ENCODE data around the gene TTLL5.

The TTLL5 gene

GRCh38 chr14:75825147-75825592 is 164.1 kb downstream of the TTLL5 start:
- no peak for DNase-seq
- no peak overlapping the region for H3K4me3 ChIP-seq (ENCODE audit: low read depth, low read length)
- H3K36me3 ChIP-seq (replicated peaks), result no peaks in the 10 kb centered on the region
- H3K27me3 ChIP-seq (replicated peaks), result no peaks in the 10 kb centered on the region
- in situ Hi-C loops (cut with HindIII; ENCODE audit: low pct_ligation_motif_present, low sequenced_read_pairs), result no loop called here
- TF ChIP-seq CTCF (IDR thresholded peaks at IDR 0.05; ENCODE audit: low read depth, low read length, missing control alignments), result no peak
- no peak overlapping the region for H3K27ac ChIP-seq

GRCh38 chr14:75826599-75826998 is 165.6 kb downstream of the TTLL5 start:
- in situ Hi-C loops (cut with HindIII; ENCODE audit: low pct_ligation_motif_present, low sequenced_read_pairs), result no loop called here
- Histone ChIP-seq H3K27me3 (replicated peaks) (no peaks in the 10 kb centered on the region), H3K36me3 (replicated peaks) (no peaks in the 10 kb centered on the region), H3K4me3 (ENCODE audit: low read depth, low read length) (no peak overlapping the region), H3K27ac (no peak overlapping the region)
- TF ChIP-seq CTCF (IDR thresholded peaks at IDR 0.05; ENCODE audit: low read depth, low read length, missing control alignments), result no peak
- no peak for DNase-seq

GRCh38 chr14:75827331-75827730 is 166.3 kb downstream of the TTLL5 start:
- Histone ChIP-seq H3K36me3 (replicated peaks) (no peaks in the 10 kb centered on the region), H3K4me3 (ENCODE audit: low read depth, low read length) (no peak overlapping the region), H3K27me3 (replicated peaks) (no peaks in the 10 kb centered on the region), H3K27ac (no peak overlapping the region)
- TF ChIP-seq CTCF (IDR thresholded peaks at IDR 0.05; ENCODE audit: low read depth, low read length, missing control alignments), result no peak
- no peak for DNase-seq
- in situ Hi-C loops (cut with HindIII; ENCODE audit: low pct_ligation_motif_present, low sequenced_read_pairs), result no loop called here

DNA sequence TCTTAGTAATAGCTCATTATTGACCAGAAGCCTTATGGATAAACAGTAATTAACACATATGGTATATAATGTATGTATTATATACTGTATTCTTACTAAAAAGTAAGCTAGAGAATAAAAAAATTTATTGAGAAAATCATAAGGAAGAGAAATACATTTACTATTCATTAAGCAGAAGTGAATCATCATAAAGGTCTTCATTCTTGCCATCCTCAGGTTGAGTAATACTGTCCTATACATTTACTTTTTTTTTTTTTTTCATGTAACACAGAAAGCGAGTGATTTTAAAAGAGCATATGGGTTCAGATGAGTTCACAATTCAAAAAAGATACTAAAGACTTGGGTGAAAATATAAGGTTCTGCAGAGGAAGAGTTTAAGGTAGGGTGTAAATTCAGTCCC is 168.3 kb downstream of the TTLL5 start:
- no peak for DNase-seq

GRCh38 chr14:75831455-75831854 is 170.4 kb downstream of the TTLL5 start:
- Histone ChIP-seq H3K27me3 (replicated peaks) (no peaks in the 10 kb centered on the region), H3K27ac (peak overlapping the region; percentile 67), H3K36me3 (replicated peaks) (no peaks in the 10 kb centered on the region), H3K4me3 (ENCODE audit: low read depth, low read length) (no peak overlapping the region)
- in situ Hi-C loops (cut with HindIII; ENCODE audit: low pct_ligation_motif_present, low sequenced_read_pairs), result no loop called here
- no peak for TF ChIP-seq CTCF (IDR thresholded peaks at IDR 0.05; ENCODE audit: low read depth, low read length, missing control alignments)
- peak; percentile 56 for DNase-seq

More for the DNA sequence above, 168.3 kb downstream of the TTLL5 start:
- Histone ChIP-seq H3K36me3 (replicated peaks) (no peaks in the 10 kb centered on the region), H3K27me3 (replicated peaks) (no peaks in the 10 kb centered on the region), H3K27ac (no peak overlapping the region), H3K4me3 (ENCODE audit: low read depth, low read length) (no peak overlapping the region)
- TF ChIP-seq CTCF (IDR thresholded peaks at IDR 0.05; ENCODE audit: low read depth, low read length, missing control alignments), result no peak
- in situ Hi-C loops (cut with HindIII; ENCODE audit: low pct_ligation_motif_present, low sequenced_read_pairs), result no loop called here

DNA sequence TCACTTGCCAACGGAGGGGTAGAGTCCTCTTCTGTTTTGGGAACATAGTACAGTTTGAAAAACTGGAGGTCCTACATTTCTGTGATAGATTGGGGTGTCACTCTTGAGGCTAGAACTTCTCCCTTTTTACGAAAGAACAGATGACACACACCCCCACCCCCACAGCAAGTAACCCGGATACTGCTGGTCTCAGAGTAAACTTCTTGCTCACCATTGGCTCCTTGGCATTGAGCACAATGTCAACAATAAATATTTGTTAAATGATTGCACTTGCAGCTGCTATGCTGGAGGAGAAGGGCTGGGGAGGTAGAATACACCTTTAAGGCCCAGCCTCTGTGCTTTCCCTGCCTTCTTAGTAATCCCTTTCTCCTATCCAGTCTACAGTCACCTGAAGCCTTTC is 170.9 kb downstream of the TTLL5 start:
- no peak for TF ChIP-seq CTCF (IDR thresholded peaks at IDR 0.05; ENCODE audit: low read depth, low read length, missing control alignments)
- peak overlapping the region; percentile 67 for H3K27ac ChIP-seq
- no peak overlapping the region for H3K4me3 ChIP-seq (ENCODE audit: low read depth, low read length)
- no peaks in the 10 kb centered on the region for H3K36me3 ChIP-seq (replicated peaks)
- peak; percentile 24 for DNase-seq
- in situ Hi-C loops (cut with HindIII; ENCODE audit: low pct_ligation_motif_present, low sequenced_read_pairs), result no loop called here
- no peaks in the 10 kb centered on the region for H3K27me3 ChIP-seq (replicated peaks)

Data from brain microvascular endothelial cell (primary cell).